HUES48 (cell line): Measurements from ENCODE around the gene RAMAC.

Source experiments
- H3K27ac ChIP-seq: one replicate; pipeline ENCODE4 v1.7.0; 2013; ENCODE audit warnings: low read depth, low read length, inconsistent platforms
- H3K27me3 ChIP-seq: 2 replicates; pipeline ENCODE4 v1.6.1; 2013; ENCODE audit warnings: mild to moderate bottlenecking, low read length; ENCODE audit not compliant: control insufficient read depth, insufficient read depth
- H3K36me3 ChIP-seq: 2 replicates; pipeline ENCODE4 v1.6.1; 2013; ENCODE audit warnings: low read length; ENCODE audit not compliant: control insufficient read depth, insufficient read depth
- H3K4me1 ChIP-seq: 2 replicates; pipeline ENCODE4 v1.6.1; 2013; ENCODE audit warnings: mild to moderate bottlenecking, low read length; ENCODE audit not compliant: control insufficient read depth, insufficient read depth
- H3K4me3 ChIP-seq: 2 replicates; pipeline ENCODE4 v1.5.1; 2013; ENCODE audit warnings: mild to moderate bottlenecking, low read depth, low read length
- H3K9ac ChIP-seq: 2 replicates; pipeline ENCODE4 v1.6.1; 2013; ENCODE audit warnings: mild to moderate bottlenecking, low read depth, low read length, moderate library complexity
- H3K9me3 ChIP-seq: 2 replicates; pipeline ENCODE4 v1.6.1; 2013; ENCODE audit warnings: low read length; ENCODE audit not compliant: control insufficient read depth, insufficient read depth

Gene RAMAC

GRCh38 chr15:82950746-82951370, 35.2 kb upstream of the RAMAC start:
- 0 out of 2 replicates have a peak, but pooled peaks cover 5% of the 10 kb centered on the region for H3K4me1 ChIP-seq
- no peaks in the 10 kb centered on the region for H3K9me3 ChIP-seq
- H3K9ac ChIP-seq, result no peak overlapping the region
- H3K36me3 ChIP-seq, result no peaks in the 10 kb centered on the region
- no peak overlapping the region for H3K27ac ChIP-seq
- H3K27me3 ChIP-seq, result peaks cover 24% of the 10 kb centered on the region
- H3K4me3 ChIP-seq, result no peak overlapping the region

DNA sequence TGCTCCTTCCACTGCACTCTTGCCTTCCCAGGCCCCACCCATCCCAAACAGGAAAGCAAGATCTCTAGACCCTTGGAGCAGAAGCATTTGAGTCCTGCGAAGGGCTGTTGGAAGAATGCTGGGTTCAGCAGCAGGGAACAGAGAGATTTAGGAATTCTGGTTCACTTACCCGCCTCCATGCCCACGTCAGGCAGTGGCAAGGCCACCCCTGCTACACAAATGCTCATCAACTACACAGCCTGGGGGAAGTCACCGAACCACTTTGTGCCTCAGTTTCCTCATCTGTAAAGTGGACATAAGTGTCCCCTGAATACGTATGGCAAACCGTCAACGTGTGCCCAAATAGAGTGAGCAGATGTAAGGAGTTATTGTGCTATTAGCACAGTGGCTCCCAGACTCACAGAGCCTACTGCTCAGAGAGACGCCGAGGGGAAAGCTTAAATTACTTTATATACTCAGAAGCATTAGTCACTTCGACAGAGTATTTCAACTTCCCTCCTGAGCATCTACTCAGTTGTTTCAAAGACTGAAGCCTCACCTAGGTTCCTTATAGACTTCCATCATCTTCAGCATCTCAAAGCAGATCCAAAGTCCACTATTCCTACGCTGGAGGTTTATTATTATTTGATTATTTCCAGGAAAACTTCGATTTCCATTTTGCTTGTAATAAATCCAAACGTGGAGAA, 34.4 kb upstream of the RAMAC start:
- Histone ChIP-seq H3K4me1 (0 out of 2 replicates have a peak, but pooled peaks cover 5% of the 10 kb centered on the region), H3K27ac (no peak overlapping the region), H3K27me3 (peaks cover 24% of the 10 kb centered on the region), H3K36me3 (no peaks in the 10 kb centered on the region), H3K9me3 (no peaks in the 10 kb centered on the region), H3K9ac (no peak overlapping the region), H3K4me3 (peak overlapping the region; percentile 74)

GRCh38 chr15:82952158-82953081, 33.6 kb upstream of the RAMAC start, which contains the start of gene HOMER2:
Gene HOMER2 (minus strand): TSS chr15:82952720. CDS start chr15:82952535, 185 bp downstream.
- peak within 1 kb of the TSS; percentile 74 for H3K4me3 ChIP-seq
- H3K9ac ChIP-seq, result no peak within 1 kb of the TSS
- H3K9me3 ChIP-seq, result no peaks in the 10 kb centered on the region
- H3K27me3 ChIP-seq, result peaks cover 24% of the 10 kb centered on the region
- 0 out of 2 replicates have a peak, but pooled peaks cover 5% of the 10 kb centered on the region for H3K4me1 ChIP-seq
- no peak within 1 kb of the TSS for H3K27ac ChIP-seq
- no peaks in the 10 kb centered on the region for H3K36me3 ChIP-seq

GRCh38 chr15:82958638-82959037, 27.4 kb upstream of the RAMAC start:
- Histone ChIP-seq H3K9ac (no peak overlapping the region), H3K4me1 (peaks cover 2% of the 10 kb centered on the region), H3K36me3 (no peaks in the 10 kb centered on the region), H3K27ac (no peak overlapping the region), H3K27me3 (no peaks in the 10 kb centered on the region), H3K4me3 (no peak overlapping the region), H3K9me3 (no peaks in the 10 kb centered on the region)

DNA sequence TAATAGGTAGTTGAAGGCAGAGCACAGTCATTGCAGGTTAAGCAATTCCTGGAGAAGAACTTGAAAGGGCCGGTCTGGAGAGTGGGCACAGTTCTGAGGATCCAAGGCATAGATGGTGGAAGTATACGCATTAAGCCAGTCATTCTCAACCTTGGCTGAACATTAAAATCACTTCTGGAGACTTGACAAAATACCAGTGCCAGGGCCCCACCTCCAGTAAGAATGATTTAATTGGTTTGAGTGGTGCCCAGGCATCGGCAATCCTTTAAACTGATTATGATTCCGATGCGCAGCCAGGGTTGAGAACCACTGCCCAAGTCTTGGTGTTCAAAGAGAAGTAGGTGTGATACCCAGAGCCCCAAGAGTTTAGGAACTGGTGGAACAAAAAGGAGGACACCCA, 26.6 kb upstream of the RAMAC start:
- Histone ChIP-seq H3K27me3 (no peaks in the 10 kb centered on the region), H3K9ac (no peak overlapping the region), H3K4me3 (no peak overlapping the region), H3K9me3 (no peaks in the 10 kb centered on the region), H3K4me1 (peaks cover 8% of the 10 kb centered on the region), H3K27ac (no peak overlapping the region), H3K36me3 (no peaks in the 10 kb centered on the region)

- Histone ChIP-seq H3K9me3 (no peaks in the 10 kb centered on the region), H3K27ac (no peak overlapping the region), H3K27me3 (no peaks in the 10 kb centered on the region), H3K4me1 (peaks cover 8% of the 10 kb centered on the region), H3K4me3 (no peak overlapping the region), H3K9ac (no peak overlapping the region), H3K36me3 (no peaks in the 10 kb centered on the region)
Observed at GRCh38 chr15:82960766-82961165, 25.2 kb upstream of the RAMAC start.

- Histone ChIP-seq H3K27me3 (no peaks in the 10 kb centered on the region), H3K9me3 (no peaks in the 10 kb centered on the region), H3K4me3 (0 out of 2 replicates have a peak overlapping the region, but pooled peaks have one; percentile 7), H3K4me1 (peaks cover 8% of the 10 kb centered on the region), H3K9ac (no peak overlapping the region), H3K27ac (peak overlapping the region; percentile 79), H3K36me3 (no peaks in the 10 kb centered on the region)
Observed at GRCh38 chr15:82963471-82964341, 22.3 kb upstream of the RAMAC start.

DNA sequence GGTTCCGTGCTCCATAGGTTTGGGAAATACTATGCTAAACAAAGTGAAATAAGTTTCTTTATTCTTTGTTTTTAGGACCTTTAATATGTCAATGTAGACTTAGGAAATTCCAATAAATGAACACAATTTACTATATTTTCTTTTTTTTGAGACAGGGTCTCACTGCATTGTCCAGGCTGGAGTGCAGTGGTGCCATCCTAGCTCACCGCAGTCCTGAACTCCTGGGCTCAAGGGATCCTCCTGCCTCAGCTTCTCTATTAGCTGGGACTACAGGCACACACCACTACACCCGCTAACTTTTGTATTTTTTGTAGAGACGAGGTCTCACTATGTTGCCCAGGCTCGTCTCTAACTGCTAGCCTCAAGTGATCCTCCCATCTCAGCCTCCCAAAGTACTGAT, 21.1 kb upstream of the RAMAC start:
- Histone ChIP-seq H3K36me3 (no peaks in the 10 kb centered on the region), H3K27ac (no peak overlapping the region), H3K4me3 (no peak overlapping the region), H3K4me1 (peaks cover 8% of the 10 kb centered on the region), H3K9ac (no peak overlapping the region), H3K27me3 (no peaks in the 10 kb centered on the region), H3K9me3 (no peaks in the 10 kb centered on the region)

DNA sequence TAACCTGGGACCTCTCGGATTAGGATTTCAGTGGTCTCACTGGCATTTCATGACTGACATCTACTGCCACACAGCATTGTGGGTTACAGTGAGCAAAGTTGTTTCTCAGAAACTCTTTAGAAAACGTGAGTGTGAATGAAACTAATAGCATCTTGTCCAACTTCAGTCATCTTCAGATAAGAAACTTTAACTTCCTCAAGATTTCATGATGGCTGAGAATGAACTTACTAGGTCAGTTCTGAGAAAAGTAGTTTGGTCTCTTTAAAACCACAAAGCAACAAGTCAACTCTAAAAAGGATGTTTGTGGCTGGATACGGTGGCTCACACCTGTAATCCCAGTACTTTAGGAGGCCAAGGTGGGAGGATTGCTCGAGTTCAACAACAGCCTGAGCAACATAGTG, 19.3 kb upstream of the RAMAC start:
- Histone ChIP-seq H3K27ac (no peak overlapping the region), H3K9ac (no peak overlapping the region), H3K36me3 (no peaks in the 10 kb centered on the region), H3K4me3 (no peak overlapping the region), H3K27me3 (no peaks in the 10 kb centered on the region), H3K9me3 (no peaks in the 10 kb centered on the region), H3K4me1 (peaks cover 8% of the 10 kb centered on the region)

DNA sequence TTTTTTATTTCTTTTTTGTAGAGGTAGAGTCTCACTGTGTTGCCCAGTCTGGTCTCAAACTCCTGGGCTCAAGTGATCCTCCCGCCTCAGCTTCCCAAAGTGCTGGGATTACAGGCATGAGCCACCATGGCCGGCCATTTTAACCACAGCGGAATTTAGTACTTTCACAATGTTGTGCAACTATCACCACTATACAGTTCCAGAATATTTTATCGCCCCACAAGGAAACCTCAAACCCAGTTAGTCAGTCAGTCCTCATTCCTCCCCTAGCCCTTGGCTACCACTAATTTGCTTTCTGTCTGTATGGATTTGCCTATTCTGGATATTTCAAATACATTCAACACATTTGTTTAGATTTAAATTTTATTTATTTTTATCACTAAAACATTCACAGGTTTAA, 17.9 kb upstream of the RAMAC start:
- H3K9ac ChIP-seq, result no peak overlapping the region
- no peak overlapping the region for H3K27ac ChIP-seq
- no peaks in the 10 kb centered on the region for H3K9me3 ChIP-seq
- H3K4me1 ChIP-seq, result peaks cover 8% of the 10 kb centered on the region
- H3K27me3 ChIP-seq, result no peaks in the 10 kb centered on the region
- no peaks in the 10 kb centered on the region for H3K36me3 ChIP-seq
- no peak overlapping the region for H3K4me3 ChIP-seq
